Hematopoietic multipotent progenitor cell treated with erythropoietin and hydrocortisone succinate and interleukin-3 and kit ligand, for 17 days (in vitro differentiated cells): ENCODE data around the gene FAM89A.
A peak's percentile ranks its signal among the peaks of the same experiment; 100 is the strongest.

Experiments used
- DNase-seq: peaks from one replicate; pipeline ENCODE4 v3.0.0-alpha.2; 2015; ENCODE audit warnings: low spot score

FAM89A gene

GRCh38 chr1:230987448-230987847 lies 52.6 kb downstream of the FAM89A start:
- no peak for DNase-seq

- DNase-seq = no peak
Measured at GRCh38 chr1:230986976-230987375, 53.1 kb downstream of the FAM89A start.

- DNase-seq = peak; percentile 53
Measured at GRCh38 chr1:230985711-230986110, 54.3 kb downstream of the FAM89A start.

- peak; percentile 46 for DNase-seq
Measured at GRCh38 chr1:230984622-230985515, 55.2 kb downstream of the FAM89A start.

GRCh38 chr1:230983811-230984210 lies 56.2 kb downstream of the FAM89A start:
- DNase-seq = no peak

- no peak for DNase-seq
Measured at GRCh38 chr1:230982696-230983095, 57.4 kb downstream of the FAM89A start.

- DNase-seq = no peak
Measured at GRCh38 chr1:230979952-230980351, 60.1 kb downstream of the FAM89A start.

- no peak for DNase-seq
Measured at GRCh38 chr1:230979389-230979716, 60.7 kb downstream of the FAM89A start.

GRCh38 chr1:230978491-230979388 lies 61.3 kb downstream of the FAM89A start, which contains the start of the genes ARV1 and TTC13:
Gene ARV1 (plus strand): TSS chr1:230979094. CDS start chr1:230979106, 12 bp downstream.
Gene TTC13 (minus strand): TSS chr1:230978861. CDS start chr1:230978830, 31 bp downstream.
- DNase-seq = peak; percentile 99

- DNase-seq = peak; percentile 65
Measured at GRCh38 chr1:230977761-230978490, 62.1 kb downstream of the FAM89A start.

- DNase-seq = no peak
Measured at GRCh38 chr1:230976825-230977747, 63.0 kb downstream of the FAM89A start.

GRCh38 chr1:230976360-230976759 lies 63.7 kb downstream of the FAM89A start:
- DNase-seq = no peak

GRCh38 chr1:230975636-230976035 lies 64.4 kb downstream of the FAM89A start:
- DNase-seq = no peak

GRCh38 chr1:230972855-230973271 lies 67.2 kb downstream of the FAM89A start:
- DNase-seq = no peak

- no peak for DNase-seq
Measured at GRCh38 chr1:230971771-230972170, 68.3 kb downstream of the FAM89A start.

- DNase-seq = no peak
Measured at GRCh38 chr1:230970432-230970831, 69.6 kb downstream of the FAM89A start.
